Measurements from ENCODE around the gene CUL7. TPM values are rescaled to one million over a fixed set of nuclear protein-coding genes. Genes with fewer than 3 reads are reported as not detected.

CUL7 gene
- total and polyA plus RNA-seq, 2 of the 8 experiments (the other 6 are each of a cell fraction or from before 2014, with no cell fraction given), result 10.8 to 15.0 TPM

- TF ChIP-seq CHD7 (IDR thresholded peaks at IDR 0.05; ENCODE audit: insufficient replicate concordance, low read length) (no peak), CBX5 (IDR thresholded peaks at IDR 0.05; ENCODE audit: low read depth, low read length) (no peak), TCF12 (IDR thresholded peaks at IDR 0.05; ENCODE audit: low read depth, low read length) (no peak)
Observed at GRCh38 chr6:43006251-43006650, 47.4 kb downstream of the CUL7 start (continued).
